ENCODE results near the gene MAP1B.

Gene MAP1B

DNA sequence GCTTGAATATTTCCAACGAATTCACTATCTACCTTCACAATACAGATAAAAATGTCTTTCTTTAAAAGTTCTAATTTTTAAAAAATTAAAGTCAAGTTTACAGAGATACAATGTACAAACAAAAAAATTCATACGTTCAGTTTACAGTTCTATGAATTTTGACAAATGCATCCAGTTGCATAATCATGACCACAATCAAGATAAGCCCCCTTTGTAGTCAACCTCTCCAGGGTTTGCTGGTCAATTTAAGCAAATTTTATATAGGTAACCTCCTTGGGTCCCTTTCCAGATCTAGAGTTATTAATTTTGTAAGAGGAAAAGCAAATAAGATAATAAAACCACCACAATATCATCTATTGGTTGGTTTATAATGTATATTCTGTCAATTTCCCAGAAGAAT, 136.4 kb downstream of the MAP1B start:
- ChIA-PET POLR2A (no interaction called here), CTCF (no interaction called here)
- no peak for DNase-seq (ENCODE audit: extremely low spot score)
- TF ChIP-seq L3MBTL2 (conservative IDR thresholded peaks at IDR 0.05): no peak
- TF ChIP-seq NFRKB (IDR thresholded peaks at IDR 0.05): no peak
- no peak for TF ChIP-seq CTBP1 (IDR thresholded peaks at IDR 0.05; ENCODE audit: borderline replicate concordance)
- no peak for TF ChIP-seq SP1 (IDR thresholded peaks at IDR 0.05)
- no peak for TF ChIP-seq ELF4 (IDR thresholded peaks at IDR 0.05)
- TF ChIP-seq FOXM1 (IDR thresholded peaks at IDR 0.05; ENCODE audit: borderline replicate concordance): no peak
- no peak for TF ChIP-seq LEF1 (IDR thresholded peaks at IDR 0.05; ENCODE audit: borderline replicate concordance)
- no peak for TF ChIP-seq HDGF (IDR thresholded peaks at IDR 0.05; ENCODE audit: borderline replicate concordance)
- TF ChIP-seq FOXK2 (IDR thresholded peaks at IDR 0.05): no peak
- no peak for TF ChIP-seq SUZ12 (IDR thresholded peaks at IDR 0.05)
- TF ChIP-seq FOXA1 (IDR thresholded peaks at IDR 0.05): no peak
- no peak for TF ChIP-seq PKNOX1 (IDR thresholded peaks at IDR 0.05)
- no peak for TF ChIP-seq ARNT (IDR thresholded peaks at IDR 0.05)
- TF ChIP-seq TARDBP (IDR thresholded peaks at IDR 0.05): no peak
- no peak for TF ChIP-seq ZNF384 (IDR thresholded peaks at IDR 0.05)
- no peak for TF ChIP-seq BHLHE40 (IDR thresholded peaks at IDR 0.05; ENCODE audit: borderline replicate concordance)

DNA sequence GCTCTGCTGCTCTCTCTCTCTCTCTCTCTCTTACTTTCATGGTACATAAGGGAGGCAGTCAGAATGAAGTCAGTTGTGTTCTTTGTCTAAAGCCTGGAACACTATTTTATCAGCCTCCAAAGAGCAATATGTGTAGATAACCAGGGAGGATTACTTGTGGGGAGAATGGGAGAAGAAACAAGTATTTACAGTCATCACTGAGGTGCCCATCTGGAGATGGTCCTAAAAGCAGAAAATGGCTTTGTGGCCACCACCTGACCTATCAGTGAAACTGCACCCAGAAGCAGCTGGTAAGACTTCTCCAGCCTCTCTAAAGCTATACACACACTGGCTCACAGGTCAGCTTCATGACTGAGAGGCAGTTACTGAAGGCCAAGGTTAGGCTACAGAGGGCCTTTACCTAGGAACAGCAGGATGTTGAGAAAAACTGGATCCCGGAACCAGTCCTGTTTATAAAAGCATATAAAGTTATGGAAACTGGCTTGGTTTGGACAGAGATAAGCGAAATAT, 137.6 kb downstream of the MAP1B start:
- DNase-seq (ENCODE audit: extremely low spot score): peak; percentile 40
- POLR2A ChIA-PET: no interaction called here
- CTCF ChIA-PET: interaction anchor here (0.7 to 1.4 kb wide), 6 partner anchors 9 to 225 kb away, joined by 3 read pairs; no protein-coding TSS in a partner anchor
- TF ChIP-seq SP1 (IDR thresholded peaks at IDR 0.05): no peak
- no peak for TF ChIP-seq CTBP1 (IDR thresholded peaks at IDR 0.05; ENCODE audit: borderline replicate concordance)
- no peak for TF ChIP-seq FOXK2 (IDR thresholded peaks at IDR 0.05)
- TF ChIP-seq SUZ12 (IDR thresholded peaks at IDR 0.05): no peak
- TF ChIP-seq FOXA1 (IDR thresholded peaks at IDR 0.05): no peak
- no peak for TF ChIP-seq BHLHE40 (IDR thresholded peaks at IDR 0.05; ENCODE audit: borderline replicate concordance)
- TF ChIP-seq LEF1 (IDR thresholded peaks at IDR 0.05; ENCODE audit: borderline replicate concordance): no peak
- no peak for TF ChIP-seq PKNOX1 (IDR thresholded peaks at IDR 0.05)
- no peak for TF ChIP-seq HDGF (IDR thresholded peaks at IDR 0.05; ENCODE audit: borderline replicate concordance)
- no peak for TF ChIP-seq ELF4 (IDR thresholded peaks at IDR 0.05)

DNA sequence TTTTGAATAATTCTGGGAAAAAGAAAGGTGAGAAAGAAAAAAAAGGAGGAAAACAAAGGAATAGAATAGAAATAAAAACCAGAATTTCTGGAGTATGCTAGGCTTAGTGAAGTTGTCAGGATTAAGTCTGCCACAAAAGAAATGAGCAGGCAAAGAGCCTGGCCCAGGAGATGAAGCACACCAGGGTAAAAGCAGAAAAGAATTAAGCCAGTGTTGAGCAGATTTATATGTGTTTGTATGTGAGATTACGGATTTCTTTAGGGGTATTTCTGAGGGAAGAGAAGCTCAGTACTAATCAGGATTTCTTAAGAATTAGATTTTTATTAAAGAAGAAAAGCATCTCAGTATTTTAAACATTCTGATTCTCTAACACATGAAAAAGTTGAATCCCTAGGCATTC, 138.3 kb downstream of the MAP1B start:
- no peak for DNase-seq (ENCODE audit: extremely low spot score)
- TF ChIP-seq CTBP1 (IDR thresholded peaks at IDR 0.05; ENCODE audit: borderline replicate concordance) (no peak), SP1 (IDR thresholded peaks at IDR 0.05) (no peak), NFRKB (IDR thresholded peaks at IDR 0.05) (no peak), FOXM1 (IDR thresholded peaks at IDR 0.05; ENCODE audit: borderline replicate concordance) (no peak), FOXA1 (IDR thresholded peaks at IDR 0.05) (no peak), BHLHE40 (IDR thresholded peaks at IDR 0.05; ENCODE audit: borderline replicate concordance) (no peak), LEF1 (IDR thresholded peaks at IDR 0.05; ENCODE audit: borderline replicate concordance) (no peak), ARNT (IDR thresholded peaks at IDR 0.05) (no peak), ELF4 (IDR thresholded peaks at IDR 0.05) (no peak), SUZ12 (IDR thresholded peaks at IDR 0.05) (no peak)
- CTCF ChIA-PET: interaction anchor here (0.7 to 1.4 kb wide), 6 partner anchors 8 to 226 kb away, joined by 3 to 4 read pairs (median 3); no protein-coding TSS in a partner anchor
- POLR2A ChIA-PET: no interaction called here

GRCh38 chr5:72245951-72246532, 138.8 kb downstream of the MAP1B start:
- CTCF ChIA-PET: interaction anchor here (1.1 to 1.5 kb wide), 6 partner anchors 11 to 113 kb away, joined by 3 to 6 read pairs (median 4); no protein-coding TSS in a partner anchor
- POLR2A ChIA-PET: no interaction called here
- no peak for TF ChIP-seq HDGF (IDR thresholded peaks at IDR 0.05; ENCODE audit: borderline replicate concordance)
- no peak for TF ChIP-seq ZNF384 (IDR thresholded peaks at IDR 0.05)
- peak; percentile 18 for DNase-seq (ENCODE audit: extremely low spot score)

GRCh38 chr5:72246954-72247442, 139.7 kb downstream of the MAP1B start:
- ChIA-PET CTCF (interaction anchor here (0.5 to 1.5 kb wide), 3 partner anchors 12 to 55 kb away, joined by 3 to 6 read pairs (median 5); no protein-coding TSS in a partner anchor), POLR2A (interaction anchor here (0.8 kb wide), 2 partner anchors 18 to 139 kb away, joined by 3 read pairs; partner anchors contain the start of gene MAP1B)
- no peak for TF ChIP-seq FOXK2 (IDR thresholded peaks at IDR 0.05)
- peak; percentile 76 for TF ChIP-seq PKNOX1 (IDR thresholded peaks at IDR 0.05)
- DNase-seq (ENCODE audit: extremely low spot score): no peak

DNA sequence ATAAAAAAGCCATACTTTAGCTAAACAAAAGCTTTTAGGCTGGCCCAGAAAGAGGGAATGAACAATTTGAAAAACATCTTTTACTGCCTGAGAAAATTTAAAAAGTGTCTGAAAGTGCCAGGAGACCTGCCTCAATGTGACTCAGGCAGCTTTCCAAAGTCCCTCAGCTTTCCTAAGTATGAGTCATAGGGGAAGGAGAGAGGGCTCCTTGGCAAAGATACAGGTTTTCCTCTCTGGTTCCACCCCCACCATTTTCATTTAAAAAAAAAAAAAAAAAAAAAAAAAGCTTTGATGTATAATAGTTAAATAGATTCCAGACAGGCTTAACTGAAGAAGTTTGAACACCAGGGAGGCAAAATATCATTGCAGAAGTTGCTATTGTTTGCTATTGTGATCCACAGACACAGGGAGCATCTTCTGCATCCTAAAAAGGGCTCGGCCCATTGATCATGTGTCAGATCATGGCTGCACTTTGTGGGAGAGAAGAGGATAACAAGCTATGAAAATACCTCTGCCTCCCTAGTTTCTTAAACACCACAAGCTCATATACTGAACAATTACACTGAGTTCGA, 141.2 kb downstream of the MAP1B start:
- no peak; the same call in none of the 2 replicates for TF ChIP-seq ZNF384 (IDR thresholded peaks at IDR 0.05)
- TF ChIP-seq FOXM1 (IDR thresholded peaks at IDR 0.05; ENCODE audit: borderline replicate concordance): no peak
- TF ChIP-seq TARDBP (IDR thresholded peaks at IDR 0.05): no peak
- no peak for TF ChIP-seq SUZ12 (IDR thresholded peaks at IDR 0.05)
- no peak for TF ChIP-seq NFRKB (IDR thresholded peaks at IDR 0.05)
- TF ChIP-seq FOXK2 (IDR thresholded peaks at IDR 0.05): no peak
- no peak for TF ChIP-seq PKNOX1 (IDR thresholded peaks at IDR 0.05)
- no peak for TF ChIP-seq L3MBTL2 (conservative IDR thresholded peaks at IDR 0.05)
- TF ChIP-seq SP1 (IDR thresholded peaks at IDR 0.05): no peak
- no peak for TF ChIP-seq CTBP1 (IDR thresholded peaks at IDR 0.05; ENCODE audit: borderline replicate concordance)
- no peak for TF ChIP-seq BHLHE40 (IDR thresholded peaks at IDR 0.05; ENCODE audit: borderline replicate concordance)
- no peak for TF ChIP-seq HDGF (IDR thresholded peaks at IDR 0.05; ENCODE audit: borderline replicate concordance)
- no peak for TF ChIP-seq FOXA1 (IDR thresholded peaks at IDR 0.05)
- DNase-seq (ENCODE audit: extremely low spot score): peak; percentile 29
- ChIA-PET CTCF (interaction anchor here (0.7 to 0.9 kb wide), 3 partner anchors 16 to 100 kb away, joined by 3 read pairs; no protein-coding TSS in a partner anchor), POLR2A (interaction anchor here (1.2 kb wide), 1 partner anchor 60 kb away, joined by 7 read pairs; no protein-coding TSS in a partner anchor)
